Posterior cingulate gyrus (tissue), 11 donors: Measurements from ENCODE around the gene LIMCH1.
"Not testable (repeated sequence)": the region's sequence is repeated elsewhere in the genome, so short reads cannot be mapped to it uniquely, and the experiment has no call there.

Source experiments
- DNase-seq, 10 donors: peaks; one replicate each; pipeline versions ENCODE4 v3.0.0 to v3.0.0-alpha.2; 2020 to 2021; ENCODE audit warnings: mixed read lengths in 3 of 10
- intact Hi-C: fragments of 100-400 bp; cut with DNase I; formaldehyde crosslinking; loops from one replicate; pipeline ENCODE4 v1.15.1; 2023

The LIMCH1 gene

DNA sequence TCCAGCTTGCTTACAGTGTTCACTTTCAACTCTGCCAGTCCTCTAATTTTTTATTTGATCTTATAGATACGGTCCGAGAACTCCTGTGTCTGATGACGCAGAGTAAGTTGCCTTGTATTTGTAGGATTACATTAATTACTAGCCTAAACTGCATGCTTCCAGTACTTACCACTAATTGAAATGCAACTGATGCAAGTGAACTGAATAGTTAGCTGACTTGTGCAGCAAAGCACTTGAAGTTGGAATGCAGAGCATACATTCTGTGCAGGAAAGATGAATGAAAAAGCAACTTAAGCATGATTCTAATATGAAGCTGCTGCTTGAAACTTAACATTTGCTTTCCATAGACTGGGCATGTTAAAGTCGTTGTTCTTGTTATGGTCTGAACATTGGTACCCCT, 100.9 kb downstream of the LIMCH1 start:
- no peak for DNase-seq
- intact Hi-C loops, result no loop called here

DNA sequence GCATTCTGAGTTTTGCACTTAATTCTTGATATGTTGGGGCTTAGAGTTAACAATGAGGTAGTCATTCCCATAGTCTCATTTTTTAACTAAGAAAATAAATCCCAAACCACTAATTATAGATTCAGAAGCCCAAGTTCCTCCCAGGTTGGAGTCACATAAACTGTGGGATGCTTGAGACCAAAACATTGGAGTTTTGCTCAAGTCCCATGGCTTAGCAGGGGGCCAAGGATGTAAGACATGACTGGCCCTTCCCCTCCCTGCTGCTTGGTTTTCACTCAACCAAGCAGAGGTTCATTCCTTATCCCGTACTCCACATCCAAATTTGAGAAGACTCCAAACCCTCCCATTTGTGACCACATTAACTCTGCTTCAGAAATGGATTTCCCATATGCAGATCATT, 101.3 kb downstream of the LIMCH1 start:
- intact Hi-C loops, result no loop called here

DNA sequence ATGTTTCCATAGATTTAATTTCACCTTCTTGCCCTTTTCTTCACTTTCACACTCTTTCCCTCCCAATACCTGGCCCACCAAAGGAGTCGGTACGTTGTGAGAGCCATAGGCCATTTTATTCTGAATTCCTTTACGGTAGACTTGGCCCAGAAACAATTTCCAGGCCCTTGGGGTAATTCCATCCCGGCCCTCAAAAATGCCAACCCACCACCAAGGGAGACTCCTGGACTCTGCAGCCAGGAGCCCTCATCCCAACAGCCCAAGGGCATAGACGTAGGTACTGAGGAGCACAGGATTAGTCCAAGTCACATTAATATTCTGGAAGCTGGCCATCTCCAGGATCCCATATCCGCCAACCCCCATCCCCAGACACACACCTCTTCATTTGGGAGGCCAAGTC, 102.9 kb downstream of the LIMCH1 start:
- intact Hi-C loops, result no loop called here
- DNase-seq, result no peak

More for the DNA sequence above, 101.3 kb downstream of the LIMCH1 start:
- DNase-seq, result no peak

DNA sequence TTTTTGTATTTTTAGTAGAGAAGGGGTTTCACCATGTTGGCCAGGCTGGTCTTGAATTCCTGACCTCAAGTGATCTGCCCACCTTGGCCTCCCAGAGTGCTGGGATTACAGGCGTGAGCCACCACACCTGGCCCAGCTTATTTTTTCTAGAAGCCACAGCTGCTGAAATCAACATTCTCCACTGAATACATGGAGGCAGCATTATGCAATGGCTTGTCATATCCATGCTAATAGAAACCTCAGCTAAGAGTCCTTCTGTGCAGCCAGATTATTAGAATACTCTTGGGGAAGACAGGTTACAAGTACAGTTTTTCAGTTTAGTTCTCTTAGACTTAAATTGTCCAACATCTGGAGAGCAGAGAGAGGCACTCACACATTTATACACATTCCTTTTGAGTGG, 104.8 kb downstream of the LIMCH1 start:
- DNase-seq, intact Hi-C loops: not testable (repeated sequence)

DNA sequence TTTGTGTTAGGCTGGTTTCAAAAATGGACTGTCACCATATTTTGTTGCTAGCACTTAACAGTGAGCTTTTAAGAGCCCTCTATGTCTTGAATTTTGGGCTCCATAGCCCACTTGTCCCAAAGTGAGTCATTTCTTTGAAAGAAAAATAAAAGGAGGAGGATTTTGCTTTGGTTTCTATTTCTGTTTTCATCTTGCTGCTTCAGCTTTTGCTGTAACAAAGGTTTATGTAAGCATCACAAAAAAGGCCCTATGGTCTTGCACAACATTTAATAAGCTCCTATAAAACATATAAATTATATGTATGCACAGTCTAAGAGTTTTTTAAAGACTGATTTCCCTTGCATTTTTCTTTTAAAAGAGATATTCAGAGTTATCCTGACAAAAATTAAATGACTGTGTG, 105.4 kb downstream of the LIMCH1 start:
- no peak for DNase-seq
- intact Hi-C loops, result no loop called here

DNA sequence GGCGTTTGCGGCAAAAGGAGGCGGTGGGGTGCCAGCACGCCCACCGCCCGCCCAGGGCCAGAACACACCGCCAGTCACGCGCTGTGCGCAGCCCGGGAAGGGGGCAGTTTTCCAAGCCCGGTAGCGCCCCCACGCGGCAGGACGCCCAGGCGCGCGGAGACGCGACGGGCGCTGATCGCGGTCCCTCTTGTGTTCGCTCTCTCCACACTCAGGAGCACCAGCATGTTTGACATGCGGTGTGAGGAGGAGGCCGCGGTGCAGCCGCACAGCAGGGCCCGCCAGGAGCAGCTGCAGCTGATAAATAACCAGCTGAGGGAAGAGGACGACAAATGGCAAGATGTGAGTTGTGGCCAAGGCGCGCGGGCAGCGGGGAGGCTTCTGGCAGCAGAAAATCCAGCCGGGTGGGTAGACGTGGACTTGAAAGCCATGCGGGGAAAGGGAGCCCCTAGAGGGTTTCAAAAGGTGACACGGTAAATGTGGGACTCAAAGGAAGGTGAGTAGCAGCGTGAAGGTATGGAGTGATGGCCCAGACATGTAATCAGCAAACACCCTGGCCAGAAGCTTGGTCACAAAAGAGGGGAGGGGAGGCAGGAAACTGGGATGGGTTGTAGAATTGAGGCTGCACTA, 106.4 kb downstream of the LIMCH1 start:
- peak; percentile 72 to 97 (median 84) for DNase-seq
- intact Hi-C loops, result loop anchor here (1.0 kb wide), 1 partner anchor 304 kb away; no protein-coding TSS in a partner anchor

DNA sequence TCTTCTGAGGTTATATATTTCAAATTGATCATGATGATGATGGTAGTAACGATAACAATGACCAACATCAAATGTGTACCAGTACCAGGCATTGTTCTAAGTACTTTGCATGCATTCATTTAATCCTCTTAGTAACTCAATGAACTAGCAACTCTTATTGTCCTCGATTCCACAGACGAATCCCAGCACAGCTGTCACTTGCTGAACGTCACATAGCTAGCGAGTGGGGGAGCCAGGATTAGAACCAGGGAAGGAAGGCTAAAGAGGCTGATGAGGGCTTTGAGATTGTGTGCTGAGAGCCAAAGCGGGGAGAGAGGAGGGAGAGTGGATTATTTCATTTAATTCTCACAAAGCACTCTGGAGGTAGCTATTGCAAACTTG, 106.9 kb downstream of the LIMCH1 start:
- intact Hi-C loops, result loop anchor here (1.0 kb wide), 1 partner anchor 305 kb away; no protein-coding TSS in a partner anchor
- no peak for DNase-seq

DNA sequence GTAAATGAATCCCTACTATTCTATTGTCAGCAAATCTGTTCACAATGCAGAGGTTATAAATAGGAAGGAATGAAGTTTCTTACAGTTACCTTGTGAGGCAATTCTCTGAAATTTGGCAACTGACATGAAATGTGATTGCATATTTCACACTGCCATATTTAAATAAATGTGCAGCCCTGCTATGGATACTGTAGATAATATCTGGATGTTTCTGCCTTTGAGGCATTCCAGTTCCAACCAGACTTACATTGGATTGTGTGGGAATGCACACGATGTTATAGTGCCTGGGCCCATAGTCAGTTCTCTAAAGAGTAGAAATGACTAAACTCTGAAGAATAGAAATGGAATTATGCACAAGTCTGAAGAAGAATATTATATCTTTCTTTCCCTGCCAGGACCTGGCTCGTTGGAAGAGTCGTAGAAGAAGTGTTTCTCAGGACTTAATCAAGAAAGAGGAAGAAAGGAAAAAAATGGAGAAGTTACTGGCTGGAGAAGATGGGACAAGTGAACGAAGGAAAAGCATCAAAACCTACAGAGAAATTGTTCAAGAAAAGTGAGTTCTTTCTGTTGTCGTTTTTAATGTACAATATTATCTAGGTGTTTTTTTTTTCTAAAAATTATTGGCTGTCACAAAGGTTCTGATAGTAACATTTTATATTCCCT, 107.9 kb downstream of the LIMCH1 start:
- intact Hi-C loops, result no loop called here
- DNase-seq, result no peak

DNA sequence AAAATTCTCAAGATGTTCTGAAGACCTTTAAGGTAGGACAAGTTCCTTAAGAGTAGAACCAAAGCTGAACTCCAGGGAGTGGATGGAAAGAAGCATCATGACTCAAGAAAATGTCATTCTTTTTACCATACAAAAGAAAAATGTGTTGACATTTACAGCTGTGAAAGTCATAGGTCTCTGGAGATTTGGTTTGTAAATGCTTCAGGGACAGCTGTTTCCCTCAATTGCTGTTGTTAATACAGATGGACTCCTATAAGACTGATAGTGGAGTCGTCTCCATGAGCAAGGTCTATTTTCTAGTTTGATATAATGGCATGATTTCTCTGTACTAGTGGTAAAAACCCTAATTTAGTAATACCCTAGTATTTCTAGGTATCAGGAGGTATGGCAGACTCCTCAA, 108.9 kb downstream of the LIMCH1 start:
- DNase-seq, result no peak
- intact Hi-C loops, result no loop called here

DNA sequence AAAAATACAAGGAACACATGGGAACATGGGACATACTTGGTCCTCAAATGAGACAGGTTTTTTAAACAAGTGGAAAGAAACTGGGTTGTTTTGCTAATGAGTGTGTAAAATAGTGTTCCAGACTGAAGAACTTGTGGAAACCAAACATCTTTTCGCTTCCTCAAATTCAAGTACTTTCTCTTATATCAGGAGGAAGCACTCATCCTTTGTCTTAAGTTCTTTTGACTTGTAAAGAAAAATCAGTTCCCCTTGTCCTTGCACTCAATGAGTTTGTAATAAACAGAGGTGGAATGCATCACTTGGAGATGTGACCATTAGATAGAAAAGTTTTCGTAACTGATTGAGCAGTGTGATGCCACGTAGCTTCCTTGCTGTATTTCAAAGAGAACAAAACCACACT, 109.4 kb downstream of the LIMCH1 start:
- intact Hi-C loops, result no loop called here
- DNase-seq, result no peak

DNA sequence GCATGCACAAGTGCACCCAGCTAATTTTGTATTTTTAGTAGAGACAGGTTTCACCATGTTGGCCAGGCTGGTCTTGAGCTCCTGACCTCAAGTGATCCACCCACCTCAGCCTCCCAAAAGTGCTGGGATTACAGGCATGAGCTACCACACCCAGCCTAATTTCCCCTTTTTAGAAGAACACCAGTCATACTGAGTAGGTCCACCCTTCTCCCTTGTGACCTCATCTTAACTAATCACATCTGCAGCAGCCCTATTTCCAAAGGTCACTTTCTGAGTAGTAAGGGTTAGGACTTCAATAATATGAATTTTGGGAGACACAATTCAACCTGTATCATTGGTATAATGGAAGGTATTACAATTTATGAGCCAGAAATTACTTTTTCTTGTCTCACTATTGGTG, 113.2 kb downstream of the LIMCH1 start:
- DNase-seq, intact Hi-C loops: not testable (repeated sequence)

DNA sequence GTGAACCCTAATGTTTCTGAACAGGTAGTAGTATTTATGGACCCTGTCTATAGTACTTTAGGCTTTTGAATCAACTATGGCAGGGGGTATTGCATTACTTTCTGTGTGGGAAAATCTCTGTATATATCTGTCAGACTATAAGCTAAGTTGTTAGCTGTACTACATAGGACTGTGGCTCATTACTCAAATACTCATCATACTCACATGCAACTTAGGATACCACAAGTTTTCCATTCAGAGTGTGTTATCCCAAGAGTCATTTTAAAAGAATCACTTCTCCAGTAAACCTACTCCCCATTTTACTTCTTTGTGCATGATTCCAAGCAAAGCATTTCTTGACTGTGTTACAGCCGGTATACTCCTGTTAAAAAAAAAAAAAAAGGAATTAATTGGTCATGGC, 115.0 kb downstream of the LIMCH1 start:
- intact Hi-C loops, result no loop called here
- no peak for DNase-seq

DNA sequence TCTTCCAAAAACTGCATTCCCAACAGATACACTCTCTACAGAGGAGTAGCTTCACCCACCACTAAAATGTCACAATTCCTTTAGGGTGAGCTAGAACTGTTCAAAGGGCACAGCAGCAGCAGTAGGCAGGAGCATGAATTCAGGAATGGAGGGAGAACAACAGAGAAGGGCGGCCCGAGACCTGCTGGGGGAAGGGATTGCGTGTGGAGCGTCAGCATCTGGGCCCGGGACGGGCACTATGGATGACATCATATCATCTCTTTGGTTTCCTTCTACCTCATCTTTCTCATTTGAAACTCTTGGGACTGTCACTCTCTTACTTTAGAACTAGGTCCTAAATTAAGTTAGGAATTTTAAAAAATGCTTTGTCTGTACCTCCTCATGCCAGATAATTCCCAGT, 115.6 kb downstream of the LIMCH1 start:
- intact Hi-C loops, result no loop called here
- no peak for DNase-seq

DNA sequence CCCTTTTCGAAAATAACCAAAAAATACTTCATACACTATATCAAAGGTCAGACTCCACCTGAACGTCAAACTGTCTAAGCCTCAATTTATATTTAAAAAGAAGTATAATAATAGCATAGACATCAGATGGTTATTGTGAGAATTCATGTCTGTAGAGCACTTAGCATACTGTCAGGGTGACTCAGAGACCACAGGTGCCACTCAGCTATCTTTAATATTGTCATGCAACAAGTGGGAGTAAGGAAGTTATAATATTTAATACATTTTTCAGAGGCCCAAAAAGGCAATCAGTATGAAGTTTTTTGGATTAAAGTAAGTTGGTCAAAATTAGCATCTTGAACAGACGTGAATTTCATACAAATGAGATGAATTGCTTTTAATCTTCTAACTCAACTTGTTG, 117.2 kb downstream of the LIMCH1 start:
- intact Hi-C loops, result no loop called here
- no peak for DNase-seq

DNA sequence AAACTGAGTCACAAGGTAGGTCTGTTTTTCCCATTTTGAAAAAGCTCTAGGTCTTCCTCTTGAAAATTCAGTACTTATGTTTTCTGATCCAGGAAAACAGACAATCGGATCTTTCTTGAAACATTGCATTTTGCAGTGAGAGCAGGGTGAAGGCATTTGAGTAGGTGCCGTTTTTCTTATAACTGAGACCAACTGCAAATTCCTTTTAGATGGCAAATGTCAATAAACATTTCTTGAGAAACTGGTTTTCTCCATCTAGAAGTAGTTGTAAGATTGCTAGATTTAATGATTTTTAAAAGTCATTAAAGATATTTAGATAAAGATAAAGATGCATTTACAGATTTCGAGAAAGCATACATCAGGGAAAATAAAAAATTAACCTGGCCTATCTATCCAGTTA, 118.1 kb downstream of the LIMCH1 start:
- intact Hi-C loops, result no loop called here
- no peak for DNase-seq

DNA sequence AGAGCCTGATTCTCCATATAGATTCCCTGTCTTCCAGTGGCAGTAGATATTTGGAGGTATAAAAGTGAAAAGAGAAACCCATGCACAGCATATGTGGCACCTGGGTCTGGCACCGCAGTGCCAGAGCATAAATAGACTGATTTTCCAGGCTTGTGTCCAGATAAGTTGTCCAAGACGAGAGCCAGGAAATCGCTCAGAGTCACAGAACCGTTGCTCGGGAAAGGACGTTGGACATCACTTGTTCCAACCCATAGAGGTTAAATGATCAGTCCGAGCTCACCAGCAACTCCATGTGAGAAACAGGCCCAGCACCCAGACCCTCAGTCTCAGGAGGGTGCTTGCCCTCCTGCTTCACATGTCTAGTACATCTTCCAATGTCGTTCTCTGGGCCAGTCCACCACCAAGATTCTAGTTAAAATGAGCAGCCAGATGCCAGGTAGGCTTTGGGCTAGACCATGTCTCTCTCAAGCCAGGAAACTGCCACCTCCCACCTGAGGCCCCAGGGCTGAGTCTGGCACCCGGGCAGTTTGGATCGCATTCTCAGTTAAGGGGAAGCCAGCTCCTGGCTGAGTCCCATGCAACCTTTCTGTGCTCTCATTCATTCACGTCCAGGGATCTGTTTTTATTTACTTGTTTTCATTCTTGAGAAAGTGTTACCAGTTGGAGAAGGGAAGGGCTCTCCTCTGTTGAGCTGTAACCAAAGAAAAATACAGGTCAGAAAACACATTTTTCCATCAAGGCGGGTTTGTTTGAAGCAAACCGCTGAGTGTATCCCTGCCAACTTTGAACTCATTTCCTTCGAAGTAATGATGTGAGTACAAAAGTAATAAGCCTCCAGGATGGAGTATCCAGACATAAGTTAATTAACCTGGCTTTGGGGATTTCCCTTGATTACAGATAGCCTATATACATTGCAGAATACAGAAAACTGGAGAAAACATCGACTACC, 118.9 kb downstream of the LIMCH1 start:
- intact Hi-C loops, result no loop called here
- DNase-seq, result peak in 6 of 10 donors; percentile 22 to 82 (median 34)

DNA sequence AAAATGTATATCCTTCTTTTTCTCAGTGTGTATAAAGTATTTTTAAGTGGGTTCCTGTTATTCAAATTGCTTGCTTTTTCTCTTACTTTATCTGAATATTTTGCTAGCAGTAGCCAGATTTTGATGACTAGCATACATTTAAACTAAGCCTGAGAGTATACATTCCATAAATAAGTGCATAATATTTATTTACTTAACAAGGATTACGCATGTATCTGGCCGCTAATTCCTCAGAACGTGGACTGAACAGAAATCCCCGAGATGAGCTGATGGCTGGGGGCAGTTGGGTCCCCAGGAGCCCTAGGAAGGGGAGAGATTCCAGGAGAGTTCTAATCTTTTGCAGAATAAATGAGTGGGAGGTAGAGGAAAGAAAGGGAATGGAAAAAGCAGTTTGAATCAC, 119.6 kb downstream of the LIMCH1 start:
- no peak for DNase-seq
- intact Hi-C loops, result no loop called here

DNA sequence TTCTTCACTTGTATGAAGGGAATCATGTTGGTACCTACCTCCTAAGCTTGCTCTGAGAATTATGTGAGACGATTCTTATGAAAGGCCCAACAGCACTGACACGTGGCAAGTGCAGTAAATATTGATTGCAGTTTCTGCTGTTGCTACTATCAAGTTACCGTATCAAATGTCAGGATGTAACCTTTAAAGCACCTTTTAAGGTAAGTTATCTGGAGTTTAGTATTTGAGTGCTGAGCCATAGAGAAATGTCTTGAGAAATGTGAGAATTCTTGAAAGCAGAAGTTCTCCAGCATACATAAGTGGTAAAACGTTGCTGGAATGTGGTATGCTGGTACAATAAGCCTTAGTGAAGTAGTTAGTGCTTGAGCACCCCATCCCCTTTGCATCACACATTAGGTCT, 120.2 kb downstream of the LIMCH1 start:
- intact Hi-C loops, result no loop called here
- DNase-seq, result no peak

DNA sequence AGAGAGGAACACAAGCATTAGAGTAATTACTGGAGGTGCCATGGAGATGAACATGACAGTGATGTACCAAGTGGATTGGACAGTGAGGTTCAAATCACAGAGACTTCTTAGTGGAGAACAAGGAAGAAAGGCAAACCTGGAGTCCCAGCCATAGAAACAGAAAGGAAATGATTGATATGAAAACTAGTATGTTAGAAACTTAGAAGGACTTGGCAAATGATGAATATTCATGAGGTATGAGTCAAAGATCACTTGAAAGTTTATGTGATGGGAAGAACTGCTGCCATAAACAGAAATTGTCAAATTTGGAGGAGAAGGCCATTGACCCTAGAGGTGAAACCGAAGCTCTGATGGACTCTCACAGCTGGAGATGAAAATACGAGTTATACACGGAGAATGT, 122.4 kb downstream of the LIMCH1 start:
- no peak for DNase-seq
- intact Hi-C loops, result no loop called here

DNA sequence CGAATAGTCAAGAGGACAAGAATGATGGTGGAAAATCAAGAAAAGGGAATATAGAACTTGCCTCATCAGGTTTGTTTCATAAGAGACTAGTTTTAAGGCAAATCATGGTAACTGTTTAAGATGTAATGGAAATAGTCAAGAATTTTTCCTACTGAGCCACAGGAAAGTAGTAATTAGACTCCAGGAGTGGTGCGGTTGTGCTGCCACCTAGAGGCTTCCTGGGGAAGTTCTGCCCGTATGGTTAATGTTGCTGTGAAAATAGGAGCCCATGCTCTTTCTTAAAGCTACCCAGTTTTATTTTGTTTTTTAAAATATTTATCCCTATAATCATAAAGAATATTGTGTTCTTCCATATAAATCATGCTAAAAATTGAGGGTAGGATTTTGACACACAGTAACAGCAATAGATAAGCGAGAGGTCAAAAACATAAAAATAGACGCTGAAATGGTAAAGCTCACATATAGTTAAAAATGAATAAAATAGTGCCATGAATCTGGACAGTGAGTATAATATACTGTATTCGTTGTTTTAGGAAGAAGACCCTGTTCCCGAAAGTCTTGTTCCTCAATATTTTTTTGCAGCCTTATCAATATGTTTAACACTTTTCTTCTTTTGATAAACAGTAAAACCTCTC, 123.6 kb downstream of the LIMCH1 start:
- peak; percentile 28 to 94 (median 68) for DNase-seq
- intact Hi-C loops, result loop anchor here (1.0 kb wide), 2 partner anchors 321 to 380 kb away; no protein-coding TSS in a partner anchor
